RWPE1 (cell line): ENCODE results near the gene PIGL.

Experiments
- CTCF ChIA-PET: fragments of 350-600 bp; sonication (Branson Sonifier 250); formaldehyde crosslinking; extraction: SDS; loops from one replicate; lab custom pipeline; 2021; lab: Yijun Ruan, JAX
- POLR2A ChIA-PET: fragments of 400-600 bp; formaldehyde crosslinking; extraction: SDS; loops from one replicate; lab custom pipeline; 2020; ENCODE audit warnings: antibody characterized with exemption; ENCODE audit not compliant: low non-redundant PET; lab: Yijun Ruan, JAX
- DNase-seq: peaks from one replicate; pipeline ENCODE4 v3.0.0; 2012; ENCODE audit warnings: low spot score
- H3K27ac ChIP-seq: fragments of 450-650 bp; 2 replicates; pipeline ENCODE4 v1.5.1; 2017
- TF ChIP-seq, protein P1 (sequence below): fragments of 450-650 bp; conservative IDR thresholded peaks from 2 replicates; pipeline ENCODE4 v1.5.1; 2017; ENCODE audit warnings: low read depth, mild to moderate bottlenecking

The PIGL gene

DNA sequence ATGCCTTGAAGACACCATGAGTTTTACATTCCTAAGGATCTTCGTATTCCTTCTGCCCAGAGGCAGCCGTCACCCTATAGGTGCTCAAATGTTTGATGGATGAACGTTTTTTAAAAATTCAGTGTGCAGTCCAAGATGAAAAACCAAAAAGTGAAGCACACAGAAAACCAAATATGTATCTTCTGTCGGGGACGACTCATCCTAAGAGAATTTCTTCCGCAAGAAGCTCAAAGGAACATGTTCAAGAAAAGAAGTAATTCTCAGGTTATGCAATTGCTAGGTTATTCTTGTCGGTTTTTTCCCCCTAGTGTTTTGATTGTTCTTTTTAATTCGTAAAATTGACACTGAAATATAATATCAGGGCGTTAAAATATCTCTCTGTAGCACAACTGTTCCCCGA lies 134.8 kb downstream of the PIGL start:
- POLR2A ChIA-PET, result interaction anchor here (0.6 to 1.3 kb wide), 2 partner anchors 29 to 137 kb away, joined by 3 read pairs; partner anchors contain the start of genes NCOR1 and UBB
- CTCF ChIA-PET, result interaction anchor here (0.7 kb wide), 1 partner anchor 31 kb away, joined by 4 read pairs; no protein-coding TSS in a partner anchor
- TF ChIP-seq, protein P1, sequence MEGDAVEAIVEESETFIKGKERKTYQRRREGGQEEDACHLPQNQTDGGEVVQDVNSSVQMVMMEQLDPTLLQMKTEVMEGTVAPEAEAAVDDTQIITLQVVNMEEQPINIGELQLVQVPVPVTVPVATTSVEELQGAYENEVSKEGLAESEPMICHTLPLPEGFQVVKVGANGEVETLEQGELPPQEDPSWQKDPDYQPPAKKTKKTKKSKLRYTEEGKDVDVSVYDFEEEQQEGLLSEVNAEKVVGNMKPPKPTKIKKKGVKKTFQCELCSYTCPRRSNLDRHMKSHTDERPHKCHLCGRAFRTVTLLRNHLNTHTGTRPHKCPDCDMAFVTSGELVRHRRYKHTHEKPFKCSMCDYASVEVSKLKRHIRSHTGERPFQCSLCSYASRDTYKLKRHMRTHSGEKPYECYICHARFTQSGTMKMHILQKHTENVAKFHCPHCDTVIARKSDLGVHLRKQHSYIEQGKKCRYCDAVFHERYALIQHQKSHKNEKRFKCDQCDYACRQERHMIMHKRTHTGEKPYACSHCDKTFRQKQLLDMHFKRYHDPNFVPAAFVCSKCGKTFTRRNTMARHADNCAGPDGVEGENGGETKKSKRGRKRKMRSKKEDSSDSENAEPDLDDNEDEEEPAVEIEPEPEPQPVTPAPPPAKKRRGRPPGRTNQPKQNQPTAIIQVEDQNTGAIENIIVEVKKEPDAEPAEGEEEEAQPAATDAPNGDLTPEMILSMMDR, result no peak
- peak; percentile 13 for DNase-seq
- peak overlapping the region; percentile 49 for H3K27ac ChIP-seq

DNA sequence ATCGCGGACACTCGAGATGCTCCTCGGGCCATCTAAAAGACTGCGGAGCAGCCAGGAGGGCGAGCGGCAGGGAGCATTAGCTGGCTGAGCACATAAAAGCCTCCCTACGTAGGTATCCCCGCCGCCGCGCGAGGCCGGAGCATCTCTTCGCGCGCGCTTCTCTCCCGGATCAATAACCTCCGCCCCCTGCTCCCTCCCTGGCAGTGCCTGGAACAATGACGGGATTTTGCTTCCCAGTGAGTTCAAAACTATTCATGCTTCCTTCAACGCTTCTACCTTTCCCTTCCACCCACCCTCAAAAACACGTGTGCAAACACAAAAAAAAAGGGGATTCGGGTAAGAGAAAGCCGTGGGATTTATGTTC lies 135.3 kb downstream of the PIGL start:
- H3K27ac ChIP-seq, result peak overlapping the region; percentile 49
- TF ChIP-seq, protein P1, result no peak
- ChIA-PET POLR2A (interaction anchor here (0.6 to 1.3 kb wide), 2 partner anchors 28 to 137 kb away, joined by 3 read pairs; partner anchors contain the start of genes NCOR1 and UBB), CTCF (interaction anchor here (0.5 to 0.7 kb wide), 2 partner anchors 31 to 1426 kb away, joined by 3 to 4 read pairs; no protein-coding TSS in a partner anchor)
- peak; percentile 44 for DNase-seq

DNA sequence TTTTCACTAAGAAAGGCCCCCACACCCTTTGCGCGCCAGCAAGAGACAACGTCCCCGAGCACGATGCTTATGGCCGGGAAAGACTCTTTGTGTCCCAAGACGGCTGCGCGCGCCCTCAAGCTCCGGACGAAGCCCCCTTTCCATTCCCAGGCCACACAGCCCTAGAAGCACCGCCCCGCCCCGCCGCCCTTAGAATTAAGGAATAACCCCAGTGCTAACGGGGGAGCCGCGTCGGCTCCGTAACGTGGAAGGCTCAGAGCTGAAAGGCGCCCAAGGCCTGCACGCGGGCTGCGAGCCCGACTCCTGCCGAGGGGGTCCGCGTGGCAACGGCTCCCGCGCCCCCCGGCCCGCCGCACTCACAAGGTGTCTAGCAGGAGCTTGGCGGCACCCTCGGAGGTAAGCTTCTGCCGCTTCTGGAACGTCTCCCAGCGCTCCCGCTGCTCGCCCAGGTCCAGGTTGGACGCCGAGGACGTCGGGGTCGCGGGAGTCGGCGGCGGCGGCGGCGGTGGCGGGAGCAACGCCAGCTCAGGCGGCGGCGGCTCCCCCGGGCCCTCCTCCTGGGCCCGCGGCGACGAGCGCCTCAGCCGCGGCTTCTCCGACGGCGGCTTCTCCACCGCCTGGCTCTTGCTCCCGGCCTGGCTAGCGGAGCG lies 135.8 kb downstream of the PIGL start:
- POLR2A ChIA-PET, result interaction anchor here (1.3 kb wide), 1 partner anchor 138 kb away, joined by 3 read pairs; the partner anchor contains the start of gene NCOR1
- CTCF ChIA-PET, result interaction anchor here (0.5 to 1.0 kb wide), 3 partner anchors 11 to 1427 kb away, joined by 3 to 5 read pairs (median 4); no protein-coding TSS in a partner anchor
- TF ChIP-seq, protein P1, result no peak
- peak; percentile 32 for DNase-seq
- peak overlapping the region; percentile 49 for H3K27ac ChIP-seq

DNA sequence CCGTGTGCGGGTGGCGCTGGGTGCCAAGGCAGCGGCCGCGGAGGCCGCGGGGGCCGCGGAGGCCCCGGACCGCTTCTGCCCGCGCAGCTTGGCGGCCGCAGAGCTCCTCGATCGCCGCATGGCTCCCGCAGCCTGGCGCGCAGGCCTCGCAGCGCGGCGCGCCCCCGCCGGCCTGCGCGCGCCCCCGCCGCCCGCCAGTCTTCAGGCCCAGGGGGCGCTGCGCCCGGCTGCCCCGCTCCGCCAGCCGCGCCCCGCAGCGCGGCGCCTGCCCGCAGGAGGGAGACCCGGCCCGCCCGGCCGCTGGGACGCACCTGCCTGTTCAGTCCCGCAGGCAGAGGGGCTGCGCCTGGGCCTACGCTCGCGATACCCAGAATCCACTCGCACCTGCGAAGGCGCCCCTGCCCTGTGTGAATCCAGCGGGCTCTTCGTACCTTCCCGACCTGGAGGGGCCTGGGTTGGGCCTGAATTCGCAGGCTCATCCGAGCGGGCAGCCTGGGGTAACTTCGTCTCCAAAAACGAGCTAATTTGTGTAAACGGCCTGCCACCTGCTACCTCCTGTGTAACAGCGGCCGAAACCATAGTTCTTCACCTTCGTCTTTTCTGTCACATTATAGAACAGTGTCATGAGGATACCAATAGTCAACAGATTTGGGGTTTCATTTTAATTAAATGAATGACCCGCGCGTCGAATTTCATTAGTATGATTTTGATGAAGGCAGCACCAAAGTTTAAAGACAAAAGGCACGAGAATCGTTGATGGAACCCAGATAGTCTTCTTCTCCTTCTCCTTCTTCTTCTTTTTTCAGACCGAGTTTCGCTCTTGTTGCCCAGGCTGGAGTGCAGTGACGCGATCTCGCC lies 136.5 kb downstream of the PIGL start, which contains the start of gene CENPV:
TSS of gene CENPV (minus strand) at position 153 of the 858 bp plus-strand sequence. CDS start at position 120, 33 bp downstream.
- peak within 1 kb of the TSS; percentile 49 for H3K27ac ChIP-seq
- CTCF ChIA-PET, result interaction anchor here (0.6 to 1.0 kb wide), 4 partner anchors 10 to 57 kb away, joined by 3 to 5 read pairs (median 4); no protein-coding TSS in a partner anchor
- POLR2A ChIA-PET, result no interaction called here
- DNase-seq, result peak; percentile 63
- TF ChIP-seq, protein P1, result peak; percentile 68

GRCh38 chr17:16354585-16354984 lies 137.6 kb downstream of the PIGL start:
- H3K27ac ChIP-seq, result no peak overlapping the region
- TF ChIP-seq, protein P1, result no peak
- POLR2A ChIA-PET, result no interaction called here
- DNase-seq, result no peak
- CTCF ChIA-PET, result interaction anchor here (0.5 to 1.0 kb wide), 2 partner anchors 9 to 13 kb away, joined by 3 to 5 read pairs; no protein-coding TSS in a partner anchor

- H3K27ac ChIP-seq, result no peak overlapping the region
- CTCF ChIA-PET, result no interaction called here
- TF ChIP-seq, protein P1, result no peak
- POLR2A ChIA-PET, result no interaction called here
- DNase-seq, result no peak
These were observed 141.4 kb downstream of the PIGL start for GRCh38 chr17:16358394-16358793.
